ENCODE data around the gene BNIP2.

Gene BNIP2

GRCh38 chr15:59615661-59616060, 73.5 kb downstream of the BNIP2 start:
- Histone ChIP-seq H3K27ac (ENCODE audit: extremely low read depth, low read depth, low read length) (no peak overlapping the region), H3K9me3 (ENCODE audit: control insufficient read depth, insufficient read depth, low read depth, low read length) (no peaks in the 10 kb centered on the region), H3K36me3 (ENCODE audit: control insufficient read depth in 2 of 2, insufficient read depth in 1 of 2, low read length in 2 of 2) (no peaks in the 10 kb centered on the region), H3K4me1 (ENCODE audit: control insufficient read depth, insufficient read depth, low read length) (no peaks in the 10 kb centered on the region), H3K4me3 (ENCODE audit: low read depth, low read length) (no peak overlapping the region)
- CTCF ChIA-PET: interaction anchor here (0.6 to 0.7 kb wide), 2 partner anchors 96 to 823 kb away, joined by 4 read pairs; no protein-coding TSS in a partner anchor
- POLR2A ChIA-PET: no interaction called here
- TF ChIP-seq ZNF660 (tag by site-specific recombination; IDR thresholded peaks at IDR 0.05) (no peak), KLF10 (tag by site-specific recombination; IDR thresholded peaks at IDR 0.05) (no peak), SETDB1 (IDR thresholded peaks at IDR 0.05; ENCODE audit: insufficient read length, low read length) (no peak), ZNF510 (tag by site-specific recombination; IDR thresholded peaks at IDR 0.05; ENCODE audit: insufficient replicate concordance) (no peak), ZNF292 (tag by site-specific recombination; IDR thresholded peaks at IDR 0.05; ENCODE audit: borderline replicate concordance, low read depth) (no peak)
- TF ChIP-seq, protein P1, sequence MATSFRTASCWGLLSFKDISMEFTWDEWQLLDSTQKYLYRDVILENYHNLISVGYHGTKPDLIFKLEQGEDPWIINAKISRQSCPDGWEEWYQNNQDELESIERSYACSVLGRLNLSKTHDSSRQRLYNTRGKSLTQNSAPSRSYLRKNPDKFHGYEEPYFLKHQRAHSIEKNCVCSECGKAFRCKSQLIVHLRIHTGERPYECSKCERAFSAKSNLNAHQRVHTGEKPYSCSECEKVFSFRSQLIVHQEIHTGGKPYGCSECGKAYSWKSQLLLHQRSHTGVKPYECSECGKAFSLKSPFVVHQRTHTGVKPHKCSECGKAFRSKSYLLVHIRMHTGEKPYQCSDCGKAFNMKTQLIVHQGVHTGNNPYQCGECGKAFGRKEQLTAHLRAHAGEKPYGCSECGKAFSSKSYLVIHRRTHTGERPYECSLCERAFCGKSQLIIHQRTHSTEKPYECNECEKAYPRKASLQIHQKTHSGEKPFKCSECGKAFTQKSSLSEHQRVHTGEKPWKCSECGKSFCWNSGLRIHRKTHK (tag by site-specific recombination; IDR thresholded peaks at IDR 0.05): no peak

DNA sequence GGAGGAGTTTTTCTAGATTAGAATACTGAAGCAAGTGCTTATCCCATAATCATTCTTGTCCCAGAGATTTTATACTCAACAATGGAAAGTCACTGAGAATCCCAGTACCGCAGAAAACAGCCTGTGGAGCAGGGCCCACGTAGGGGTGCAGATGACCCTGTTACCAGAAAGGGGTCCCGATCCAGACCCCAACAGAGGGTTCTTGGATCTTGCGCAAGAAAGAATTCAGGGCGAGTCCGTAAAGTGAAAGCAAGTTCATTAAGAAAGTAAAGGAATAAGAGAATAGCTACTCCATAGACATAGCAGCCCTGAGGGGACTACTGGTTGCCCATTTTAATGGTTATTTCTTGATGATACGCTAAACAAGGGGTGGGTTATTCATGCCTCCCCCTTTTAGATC, 75.0 kb downstream of the BNIP2 start:
- CTCF ChIA-PET: interaction anchor here (1.2 kb wide), 1 partner anchor 81 kb away, joined by 4 read pairs; no protein-coding TSS in a partner anchor
- H3K4me1 ChIP-seq (ENCODE audit: control insufficient read depth, insufficient read depth, low read length): no peaks in the 10 kb centered on the region
- POLR2A ChIA-PET: no interaction called here
- TF ChIP-seq ZBTB11 (tag by site-specific recombination; conservative IDR thresholded peaks at IDR 0.05; ENCODE audit: low read depth) (no peak), ZNF639 (tag by site-specific recombination; IDR thresholded peaks at IDR 0.05) (no peak), PRDM10 (tag by site-specific recombination; IDR thresholded peaks at IDR 0.05) (no peak), ZNF37A (tag by site-specific recombination; IDR thresholded peaks at IDR 0.05) (no peak), ZBTB10 (tag by site-specific recombination; IDR thresholded peaks at IDR 0.05) (no peak), ZNF24 (tag by site-specific recombination; IDR thresholded peaks at IDR 0.05) (no peak), ZNF629 (tag by site-specific recombination; IDR thresholded peaks at IDR 0.05) (no peak), ZNF426 (tag by site-specific recombination; IDR thresholded peaks at IDR 0.05) (no peak), YY1 (tag by site-specific recombination; IDR thresholded peaks at IDR 0.05) (no peak), HIC1 (tag by site-specific recombination; IDR thresholded peaks at IDR 0.05) (no peak), RBAK (tag by site-specific recombination; IDR thresholded peaks at IDR 0.05) (no peak)
- TF ChIP-seq, protein P2, sequence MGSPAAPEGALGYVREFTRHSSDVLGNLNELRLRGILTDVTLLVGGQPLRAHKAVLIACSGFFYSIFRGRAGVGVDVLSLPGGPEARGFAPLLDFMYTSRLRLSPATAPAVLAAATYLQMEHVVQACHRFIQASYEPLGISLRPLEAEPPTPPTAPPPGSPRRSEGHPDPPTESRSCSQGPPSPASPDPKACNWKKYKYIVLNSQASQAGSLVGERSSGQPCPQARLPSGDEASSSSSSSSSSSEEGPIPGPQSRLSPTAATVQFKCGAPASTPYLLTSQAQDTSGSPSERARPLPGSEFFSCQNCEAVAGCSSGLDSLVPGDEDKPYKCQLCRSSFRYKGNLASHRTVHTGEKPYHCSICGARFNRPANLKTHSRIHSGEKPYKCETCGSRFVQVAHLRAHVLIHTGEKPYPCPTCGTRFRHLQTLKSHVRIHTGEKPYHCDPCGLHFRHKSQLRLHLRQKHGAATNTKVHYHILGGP (tag by site-specific recombination; IDR thresholded peaks at IDR 0.05): no peak

More for the DNA sequence above, 75.0 kb downstream of the BNIP2 start:
- Histone ChIP-seq H3K9me3 (ENCODE audit: control insufficient read depth, insufficient read depth, low read depth, low read length) (no peaks in the 10 kb centered on the region), H3K27ac (ENCODE audit: extremely low read depth, low read depth, low read length) (no peak overlapping the region), H3K36me3 (ENCODE audit: control insufficient read depth in 2 of 2, insufficient read depth in 1 of 2, low read length in 2 of 2) (no peaks in the 10 kb centered on the region), H3K4me3 (ENCODE audit: low read depth, low read length) (no peak overlapping the region)

Measured in HEK293 (cell line).